A204.1 (cell line): ENCODE data around the gene SULT1C2.

Source experiments
- FAIRE-seq: peaks from 2 replicates; lab custom pipeline; 2012; peaks lifted over from hg19 to GRCh38; lab: Jason Lieb, UNC

SULT1C2 gene

DNA sequence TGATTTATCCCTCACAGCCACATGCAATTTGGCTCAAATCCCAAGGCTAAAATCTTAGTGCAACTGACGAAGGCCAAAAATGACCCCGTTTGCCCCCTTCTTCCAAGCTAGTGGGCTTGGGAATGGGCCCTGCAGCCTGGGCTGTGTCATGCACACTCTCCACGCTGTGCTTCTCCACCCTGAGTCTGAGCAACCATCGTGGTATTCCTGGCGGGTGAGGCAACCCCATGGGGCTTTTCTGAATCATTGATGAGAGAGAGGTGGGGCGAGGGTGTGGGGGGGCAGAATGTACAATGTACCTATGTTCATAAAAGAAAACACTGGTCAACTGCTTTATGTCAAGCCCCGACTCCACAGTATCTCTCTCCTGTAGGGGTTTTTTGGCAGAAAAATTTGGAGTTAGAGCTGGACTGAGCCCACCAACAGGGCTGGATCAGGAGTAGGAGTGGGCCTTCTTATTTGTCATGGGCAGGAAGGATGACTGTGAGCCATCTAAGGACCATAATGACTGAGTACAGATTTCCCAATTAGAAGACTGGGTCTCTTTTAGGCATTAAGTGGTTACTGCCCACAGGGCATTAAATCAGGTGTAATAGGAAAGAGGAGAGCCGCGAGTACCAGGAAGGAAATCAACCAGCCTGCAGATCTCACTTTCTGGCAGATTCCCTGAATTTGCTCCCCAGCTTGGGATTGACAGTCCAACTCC lies 8.9 kb downstream of the SULT1C2 start:
- FAIRE-seq = no peak

DNA sequence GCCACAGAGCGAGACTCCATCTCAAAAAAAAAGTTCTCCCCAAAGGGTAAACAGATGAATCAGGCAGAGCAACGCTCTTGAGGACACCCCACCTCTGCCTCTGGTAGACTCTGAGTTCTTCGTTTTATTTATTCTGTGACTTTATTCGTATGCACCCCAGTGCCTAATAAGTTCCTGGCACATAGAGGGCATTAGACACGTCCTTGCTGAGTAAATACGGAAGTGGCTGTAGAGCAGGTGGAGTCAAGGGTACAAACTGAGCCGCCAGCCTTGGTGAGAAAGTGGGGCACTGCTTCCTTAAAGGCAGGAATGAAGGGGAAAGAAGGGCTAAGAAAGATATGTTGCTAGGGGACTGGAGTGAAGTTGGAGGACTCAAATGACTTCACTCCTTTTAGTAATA lies 12.9 kb downstream of the SULT1C2 start:
- no peak for FAIRE-seq

DNA sequence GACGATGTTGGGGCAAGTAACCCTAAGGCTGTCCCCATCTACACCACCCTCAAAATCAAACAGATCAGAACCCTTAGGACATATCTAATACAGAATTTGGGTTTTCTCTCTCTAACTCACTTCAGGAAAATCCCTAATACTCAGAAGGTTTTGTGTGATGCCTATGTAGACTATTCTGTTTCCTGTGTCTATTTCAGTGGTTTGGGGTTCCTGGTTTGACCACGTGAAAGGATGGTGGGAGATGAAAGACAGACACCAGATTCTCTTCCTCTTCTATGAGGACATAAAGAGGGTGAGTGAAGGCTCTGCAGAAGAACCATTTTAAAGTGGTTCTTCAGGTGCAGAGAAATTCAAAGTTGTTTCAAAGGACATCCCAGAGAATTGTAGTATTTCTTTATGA lies 16.3 kb downstream of the SULT1C2 start:
- no peak for FAIRE-seq

DNA sequence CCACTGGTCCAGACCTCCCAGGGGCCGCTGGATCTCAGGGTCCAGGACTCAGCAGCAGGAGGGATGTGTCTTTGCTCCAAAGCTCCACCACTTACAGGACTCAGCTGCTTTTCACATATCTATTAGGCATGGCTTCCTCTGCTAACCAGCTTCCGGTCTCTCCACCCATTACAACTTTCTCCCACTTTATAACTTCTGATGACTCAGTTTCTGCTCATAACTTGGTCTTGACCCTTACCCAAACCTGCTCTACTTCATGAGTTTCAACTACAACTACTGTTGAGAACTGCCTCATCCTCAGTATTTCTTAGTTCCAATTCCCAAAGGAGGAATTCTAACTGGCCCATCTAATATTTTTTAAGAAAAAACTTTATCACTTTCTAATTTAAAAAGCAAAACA lies 17.2 kb downstream of the SULT1C2 start:
- no peak for FAIRE-seq

DNA sequence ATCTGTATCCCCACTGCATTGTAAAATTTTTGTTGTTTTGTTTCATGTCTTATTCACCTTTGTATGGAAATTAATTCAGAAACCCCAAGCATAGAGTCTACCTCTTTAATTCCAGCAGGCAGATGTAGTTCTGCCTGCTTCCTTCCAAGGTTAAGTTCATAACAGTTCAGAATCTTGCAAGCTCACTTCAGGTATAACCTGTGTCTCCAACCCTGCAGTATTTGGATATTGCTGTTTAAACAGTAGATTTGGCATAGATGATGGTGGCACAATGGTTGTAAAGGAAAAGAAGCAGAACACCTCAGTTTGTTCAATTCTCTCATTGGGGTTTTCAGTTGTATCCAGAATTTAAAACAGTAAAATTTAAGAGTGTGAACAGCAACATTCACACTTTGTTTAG lies 21.2 kb downstream of the SULT1C2 start:
- no peak for FAIRE-seq

DNA sequence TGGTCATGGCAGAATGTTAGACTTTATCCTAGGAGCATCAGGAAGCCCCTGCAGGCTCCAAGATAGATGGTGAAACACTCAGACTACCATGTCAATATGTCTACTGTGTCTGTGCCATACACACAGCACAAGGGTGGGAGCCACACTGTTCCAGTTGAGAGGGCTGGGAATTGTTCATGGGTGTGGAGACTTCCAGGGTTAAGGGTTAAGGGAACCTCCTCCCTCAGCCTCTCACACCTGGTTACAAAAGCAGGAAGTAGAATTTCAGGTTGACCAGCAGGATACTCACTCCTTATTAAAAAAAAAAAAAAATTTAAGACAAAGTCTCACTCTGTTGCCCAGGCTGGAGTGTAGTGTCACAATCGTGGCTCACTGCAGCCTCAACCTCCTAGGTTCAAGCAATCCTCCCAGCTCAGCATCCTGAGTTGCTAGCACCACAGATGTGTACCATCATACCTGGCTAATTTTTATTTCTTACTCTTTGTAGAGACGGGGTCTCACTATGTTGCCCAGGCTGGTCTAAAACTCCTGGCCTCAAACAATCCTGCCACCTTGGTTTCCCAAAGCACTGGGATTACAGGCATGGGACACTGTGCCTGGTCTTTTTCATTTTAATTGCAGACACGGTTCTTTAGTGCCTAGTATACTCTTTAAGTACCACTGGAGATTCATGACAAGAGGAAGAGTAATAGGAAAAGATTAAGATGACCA lies 26.0 kb downstream of the SULT1C2 start:
- FAIRE-seq = no peak

DNA sequence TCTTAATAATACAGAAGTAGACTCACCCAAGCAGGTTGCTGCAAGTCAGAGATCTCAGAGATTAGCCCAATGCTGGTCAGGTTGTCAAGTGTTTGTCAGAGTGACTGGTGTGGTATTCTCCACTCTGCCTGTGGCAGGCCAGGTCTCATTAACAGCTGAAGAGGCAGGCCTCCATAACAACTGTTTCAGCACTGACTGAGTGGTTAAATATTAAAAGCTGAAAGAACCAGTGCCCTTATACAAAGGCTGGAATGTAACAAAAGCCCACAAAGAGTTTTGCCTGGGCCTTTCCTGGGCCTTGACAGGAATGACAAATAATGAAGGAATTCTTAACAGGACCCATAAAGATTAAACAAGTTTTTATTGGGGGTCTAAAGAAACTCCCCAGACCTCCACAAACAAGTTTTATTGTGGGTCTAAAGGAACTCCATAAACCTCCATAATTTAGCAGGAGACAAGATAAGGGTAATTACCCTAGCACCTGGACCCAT lies 26.8 kb downstream of the SULT1C2 start:
- FAIRE-seq = no peak

DNA sequence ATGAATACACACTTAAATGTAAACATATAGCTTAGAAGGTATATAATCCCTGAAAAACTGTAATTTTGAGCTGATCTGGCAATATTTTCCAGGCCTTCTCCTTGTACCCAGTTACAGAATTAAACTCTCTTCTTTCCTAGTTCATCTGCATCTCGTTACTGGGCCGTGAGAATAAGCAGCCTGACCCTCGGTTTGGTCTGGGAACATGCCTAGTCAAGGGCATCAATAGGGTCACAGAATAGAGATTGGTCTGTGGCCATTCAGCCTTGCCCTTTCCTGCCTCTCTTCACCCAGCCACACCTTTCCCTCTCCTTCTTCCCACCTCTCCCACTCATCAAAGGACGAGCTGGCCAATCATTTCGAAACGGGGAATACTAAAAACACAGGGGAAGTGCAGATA lies 27.3 kb downstream of the SULT1C2 start:
- no peak for FAIRE-seq

DNA sequence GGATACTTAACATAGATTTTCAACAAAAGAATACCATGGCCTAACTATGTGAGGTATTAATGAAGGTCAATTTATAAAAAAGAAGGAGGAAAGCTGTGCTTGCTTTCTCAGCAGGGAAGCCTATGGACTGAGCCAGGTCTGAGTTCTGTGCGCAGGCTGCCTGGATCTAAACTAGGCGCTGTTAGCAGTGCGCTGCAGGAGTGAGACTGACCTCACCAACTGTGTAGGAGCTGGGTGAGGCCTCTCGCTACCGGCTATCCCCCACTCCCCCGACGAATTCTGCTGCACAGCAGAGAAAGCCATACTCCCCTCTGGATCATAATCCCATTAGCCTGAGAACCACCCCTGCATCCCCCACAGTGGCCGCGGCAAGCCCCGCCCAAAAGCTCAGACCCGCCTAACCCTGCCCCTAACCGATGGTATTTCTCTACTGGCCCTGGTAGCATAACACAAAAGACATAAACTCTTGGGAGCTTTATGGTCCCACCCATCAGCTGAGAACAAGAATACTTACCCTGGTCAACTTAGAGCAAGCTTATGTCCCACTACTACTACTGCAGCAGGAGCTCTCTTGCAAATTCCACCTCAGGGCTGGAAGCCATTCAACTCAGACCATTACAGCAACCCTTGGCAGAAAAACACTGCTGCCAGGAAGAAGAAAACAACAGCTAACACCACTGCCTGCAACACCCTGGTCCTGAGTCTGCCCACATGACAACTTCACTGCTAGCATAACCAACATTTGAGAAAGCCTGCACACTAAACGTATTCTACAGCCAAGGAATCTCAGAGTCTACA lies 28.0 kb downstream of the SULT1C2 start:
- FAIRE-seq = no peak

DNA sequence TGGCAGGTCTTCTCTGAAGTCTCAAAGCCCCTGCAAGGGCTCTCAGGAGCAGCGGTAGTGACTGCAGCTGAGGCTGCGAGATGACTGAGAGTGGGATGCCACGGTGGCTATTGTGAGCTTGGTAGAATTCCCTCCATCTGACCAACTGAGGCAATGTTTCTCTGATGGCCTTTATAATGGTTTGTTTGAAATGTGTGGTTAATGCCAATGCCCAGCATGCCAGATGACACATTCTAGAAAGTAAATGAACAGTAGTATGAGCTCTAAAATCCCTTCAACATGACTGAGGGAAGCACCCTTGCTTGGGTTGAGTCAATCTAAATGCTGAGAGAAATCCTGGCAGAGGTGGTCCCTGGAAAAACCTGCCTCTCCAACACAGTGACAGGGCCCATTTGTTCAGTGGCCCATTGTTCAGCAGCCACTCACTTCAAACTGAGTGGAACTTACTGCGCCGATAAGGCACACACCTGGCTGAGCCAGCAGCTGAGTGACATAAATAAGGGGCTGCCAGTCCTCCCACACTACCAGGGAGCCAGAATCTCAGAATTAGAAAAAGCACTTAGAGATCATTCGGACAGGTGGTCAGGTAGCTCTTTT lies 31.7 kb downstream of the SULT1C2 start:
- FAIRE-seq = no peak

DNA sequence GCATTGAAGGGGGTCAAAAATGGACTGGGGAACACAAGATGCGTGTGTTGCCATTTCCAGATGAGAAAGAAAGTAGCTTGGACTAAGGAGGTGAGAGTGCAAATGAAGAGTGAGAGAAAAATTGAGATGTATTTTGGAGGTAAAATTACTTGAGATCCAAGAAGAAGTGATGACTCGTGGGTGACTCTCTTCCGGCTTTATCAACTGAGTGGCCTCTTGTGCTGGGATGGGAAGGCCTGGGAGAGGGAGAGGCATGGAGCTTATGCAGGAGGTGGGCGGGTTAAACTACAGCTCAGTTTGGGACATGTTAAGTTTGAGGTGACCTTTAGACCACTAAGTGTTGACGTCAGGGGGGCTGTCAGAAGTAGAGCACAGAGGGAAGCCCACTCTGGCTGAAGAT lies 34.9 kb downstream of the SULT1C2 start:
- FAIRE-seq = no peak

DNA sequence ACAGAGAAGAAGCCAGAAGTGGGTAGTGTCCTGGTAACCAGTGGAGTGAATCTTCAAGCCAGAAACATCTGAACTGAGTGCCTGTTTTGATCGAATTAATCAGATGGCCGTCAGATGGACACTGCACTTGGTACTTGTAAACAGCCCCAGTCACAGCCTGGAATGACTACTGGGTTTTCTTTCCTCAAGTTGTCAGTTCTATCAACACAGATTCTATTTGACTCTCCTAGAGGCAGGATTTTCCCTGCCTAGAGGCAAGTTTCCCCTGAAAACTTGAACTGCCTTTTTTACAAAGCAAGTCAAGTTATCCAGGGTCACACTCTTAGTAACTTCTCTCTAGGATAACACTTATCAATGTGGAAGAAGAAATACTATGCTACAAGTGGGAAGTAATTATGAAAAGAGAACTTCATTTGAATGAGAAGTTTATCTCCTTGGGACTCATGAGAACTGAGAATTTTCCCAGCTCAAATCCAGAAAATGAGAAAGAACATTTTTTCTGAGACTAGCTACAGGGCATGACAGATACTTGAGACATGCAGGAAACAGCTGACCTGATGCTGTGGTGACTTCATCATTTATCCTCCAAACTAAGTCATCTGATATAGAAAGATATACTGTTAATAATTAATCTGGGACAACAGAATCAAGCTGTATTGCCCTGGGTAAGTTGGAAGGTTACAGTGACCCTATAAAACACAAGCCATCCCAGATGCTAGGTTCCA lies 36.0 kb downstream of the SULT1C2 start:
- FAIRE-seq = no peak

DNA sequence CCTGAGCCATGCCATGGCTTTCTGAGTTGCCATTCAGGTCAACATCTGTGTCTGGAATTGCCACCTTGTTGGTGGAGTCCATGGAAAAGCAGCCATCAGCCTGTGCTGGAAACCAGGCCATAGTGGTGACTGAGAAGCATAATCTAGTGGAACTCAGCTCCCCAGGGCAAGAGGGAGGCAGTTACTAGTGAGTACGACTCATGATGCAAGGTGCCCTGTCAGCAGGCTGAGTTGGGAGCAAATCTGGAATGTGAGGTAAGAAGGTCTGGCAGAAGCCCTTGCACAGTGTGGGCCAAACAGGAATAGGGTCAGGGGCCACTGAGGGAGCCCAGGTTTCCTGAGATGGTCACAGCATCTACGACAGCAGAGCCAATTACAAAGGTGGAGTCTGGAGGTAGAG lies 37.1 kb downstream of the SULT1C2 start:
- no peak for FAIRE-seq

DNA sequence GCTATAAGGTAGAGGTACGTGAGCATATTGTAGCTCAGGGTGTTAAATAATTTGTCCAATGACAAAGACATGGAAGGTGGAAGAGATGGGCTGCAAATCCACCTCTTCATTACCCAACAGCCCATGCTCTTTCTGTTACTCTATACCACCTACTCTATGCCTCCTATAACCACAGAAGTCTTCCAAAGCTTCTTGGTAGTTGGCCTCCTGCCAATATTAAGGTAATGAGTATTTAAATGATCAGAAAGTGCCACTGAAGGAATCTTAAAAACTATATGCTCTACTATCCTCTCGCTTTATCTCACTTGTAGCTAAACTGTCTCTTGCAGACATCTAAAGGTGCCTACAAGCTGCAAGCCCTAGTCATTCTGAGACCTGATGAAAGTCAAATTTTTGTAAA lies 41.1 kb downstream of the SULT1C2 start:
- no peak for FAIRE-seq

DNA sequence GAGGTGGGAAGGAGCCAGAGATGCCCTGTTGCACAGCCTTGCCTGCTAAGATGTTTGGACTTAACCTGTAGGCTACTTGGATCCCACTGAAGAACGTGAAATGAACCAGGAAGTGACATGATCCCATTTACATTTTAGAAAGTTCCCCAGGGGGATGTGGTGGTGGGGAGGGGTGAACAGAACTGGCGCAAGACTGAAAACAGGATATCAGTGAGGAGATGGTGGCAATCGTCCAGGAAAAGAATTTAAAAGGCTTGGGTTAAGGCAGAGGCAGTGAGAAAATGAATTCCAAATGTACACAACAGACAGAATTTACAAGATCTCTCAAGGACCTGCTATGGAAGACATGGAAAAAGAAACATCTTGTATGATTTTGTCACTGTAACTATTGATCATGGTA lies 42.3 kb downstream of the SULT1C2 start:
- no peak for FAIRE-seq

DNA sequence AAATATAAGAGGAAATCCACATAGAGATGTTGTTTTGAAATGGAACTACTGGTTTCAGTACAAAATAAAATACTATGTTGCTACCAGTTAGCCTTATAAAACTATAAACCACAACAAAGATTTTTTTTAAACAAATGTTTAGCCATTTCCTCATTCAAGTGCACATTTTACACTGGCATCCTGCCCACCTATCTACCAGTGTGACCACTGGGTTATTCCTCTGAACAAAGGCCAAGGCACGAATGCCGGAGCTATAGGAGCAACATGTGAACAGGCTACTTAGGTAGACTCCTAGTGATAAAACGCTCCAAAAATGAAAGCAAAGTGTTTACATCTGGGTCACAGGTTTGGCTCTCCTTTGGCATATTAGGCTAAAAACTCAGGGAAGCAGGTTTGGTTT lies 57.3 kb downstream of the SULT1C2 start:
- no peak for FAIRE-seq

DNA sequence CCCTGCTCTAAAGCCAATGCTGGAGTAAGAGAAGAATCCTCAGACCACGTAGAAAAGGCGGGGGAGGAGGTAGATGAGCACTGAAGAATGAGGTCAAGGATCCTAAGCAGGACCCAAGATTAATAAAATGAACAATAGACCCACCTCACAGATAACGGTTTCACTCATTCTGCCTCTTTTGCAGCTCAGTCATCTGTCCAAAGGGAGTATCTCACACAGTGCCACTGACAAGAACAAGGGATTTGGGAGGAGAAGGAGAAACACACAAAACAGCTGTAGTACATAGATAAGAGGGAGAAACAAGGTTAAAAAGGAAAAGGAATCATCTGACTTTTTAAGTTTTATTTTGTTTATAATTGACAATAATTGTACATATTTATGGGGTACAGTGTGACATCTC lies 58.1 kb downstream of the SULT1C2 start:
- no peak for FAIRE-seq

DNA sequence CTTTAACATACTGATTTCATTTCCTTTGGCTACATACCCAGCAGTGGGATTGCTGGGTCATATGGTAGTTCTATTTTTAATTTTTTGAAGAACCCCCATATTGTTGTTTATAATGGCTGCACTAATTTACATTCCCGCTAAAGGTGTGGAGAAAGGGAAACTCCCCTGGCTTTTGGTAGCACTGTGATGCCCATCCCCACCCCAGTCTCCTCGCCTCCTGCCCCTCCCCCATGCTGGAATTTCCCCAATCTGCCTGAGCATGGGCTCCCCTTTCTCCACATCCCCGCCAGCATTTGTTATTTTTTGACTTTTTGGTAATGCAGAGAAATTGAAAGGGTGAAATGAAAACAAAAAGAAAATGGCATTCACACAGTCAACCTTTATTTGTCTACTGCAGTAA lies 59.1 kb downstream of the SULT1C2 start:
- no peak for FAIRE-seq

DNA sequence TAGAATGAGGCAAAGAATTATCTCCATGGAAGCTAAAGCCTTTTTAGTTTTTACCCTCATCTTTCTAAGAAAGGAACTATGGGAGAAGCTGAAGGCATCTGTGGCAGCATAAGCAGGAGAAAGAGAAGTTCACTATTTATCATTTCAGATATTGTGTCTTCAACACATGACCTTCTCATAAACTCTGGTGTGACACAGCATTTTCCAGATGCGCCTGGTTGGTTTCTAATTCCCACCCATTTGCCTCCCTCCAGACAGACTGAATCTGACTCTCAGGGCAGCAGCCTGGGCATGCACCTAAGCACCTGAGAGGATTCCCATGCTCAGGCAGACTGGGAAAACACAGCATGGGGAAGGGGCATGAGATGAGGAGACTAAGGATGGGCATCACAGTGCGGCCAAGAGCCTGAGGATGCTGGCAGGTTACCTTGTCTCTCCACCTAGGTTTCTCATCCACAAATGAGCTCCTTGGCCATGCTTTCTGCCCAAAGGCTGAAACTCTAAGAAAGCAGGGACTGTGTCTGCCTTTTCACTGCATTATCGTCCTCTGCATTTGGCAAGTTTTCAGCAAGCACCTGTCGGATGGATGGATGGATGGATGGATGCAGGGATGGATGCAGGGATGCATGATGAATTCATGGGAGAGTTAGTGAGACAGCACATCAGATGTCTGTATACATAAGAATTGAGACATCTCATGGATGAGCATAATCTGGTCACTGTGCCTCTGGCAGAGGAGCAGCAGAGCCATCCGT lies 60.3 kb downstream of the SULT1C2 start:
- no peak for FAIRE-seq

DNA sequence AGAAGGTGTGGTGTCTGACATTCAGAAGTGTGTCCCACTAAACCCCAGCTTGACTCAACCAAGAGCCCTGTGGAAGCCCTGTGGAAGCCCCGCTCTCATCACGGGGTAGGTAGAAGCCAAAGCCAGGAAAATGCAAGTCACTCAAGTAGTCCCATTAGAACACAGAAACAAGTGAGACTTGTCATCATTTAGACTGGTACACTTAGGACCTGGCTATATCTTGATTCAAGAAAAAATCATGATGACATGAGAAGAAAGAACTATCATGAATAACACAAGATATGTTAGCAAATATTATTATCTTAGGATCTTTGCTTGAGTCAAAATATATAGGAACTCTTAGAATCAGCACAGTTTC lies 60.9 kb downstream of the SULT1C2 start:
- no peak for FAIRE-seq

DNA sequence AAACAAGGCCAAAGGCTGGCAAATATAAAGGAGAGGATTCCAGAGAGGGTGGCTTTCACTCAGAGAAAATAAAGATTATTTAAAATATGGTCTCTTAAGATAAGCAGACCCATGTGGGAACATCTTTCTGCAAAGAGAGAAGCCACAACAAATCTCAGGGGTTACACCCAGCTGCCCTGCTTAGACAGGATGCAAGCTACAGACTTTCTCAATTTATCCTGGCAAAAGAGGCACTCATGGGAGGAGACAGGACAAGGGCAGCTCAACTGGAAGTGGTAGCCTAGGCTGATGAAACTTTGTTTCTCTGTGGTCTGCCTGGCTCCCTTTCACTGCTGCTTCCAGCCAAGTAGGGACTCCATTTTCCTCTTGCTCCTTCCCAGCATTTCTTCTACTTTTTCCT lies 63.2 kb downstream of the SULT1C2 start:
- FAIRE-seq = no peak

DNA sequence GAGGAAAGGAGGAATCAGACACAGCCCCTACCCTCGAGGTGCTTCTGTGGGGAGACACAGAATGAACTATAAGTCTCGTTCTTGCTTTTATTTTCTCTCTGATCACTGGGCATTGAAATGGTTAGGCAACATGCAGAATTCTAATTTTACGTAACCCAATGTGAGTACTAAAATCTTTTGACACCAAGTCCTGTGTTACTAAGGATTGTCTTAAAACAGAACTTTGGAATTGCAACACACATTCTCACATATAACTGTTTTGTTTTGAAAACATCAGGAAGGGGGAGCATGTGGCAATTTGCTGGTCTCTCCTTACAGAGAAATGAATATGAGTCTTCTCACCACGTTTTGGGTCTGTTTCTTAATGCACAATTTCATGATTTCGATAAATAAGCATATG lies 65.4 kb downstream of the SULT1C2 start:
- FAIRE-seq = no peak
